GM23338 (cell line): ENCODE measurements around the gene GALNT16.

Experiments used
- EZH2 ChIP-seq: fragments of 200-600 bp; sonication (generic); IDR thresholded peaks from one replicate; pipeline ENCODE4 v1.8.0; 2017; ENCODE audit warnings: antibody characterized with exemption, mild to moderate bottlenecking, low read depth; ENCODE audit not compliant: unreplicated experiment
- EZH2phosphoT487 ChIP-seq: fragments of 200-600 bp; sonication (generic); IDR thresholded peaks from one replicate; pipeline ENCODE4 v1.8.1; 2018; ENCODE audit warnings: antibody characterized with exemption; ENCODE audit not compliant: unreplicated experiment
- POLR2AphosphoS5 ChIP-seq: IDR thresholded peaks from 2 replicates; pipeline ENCODE4 v1.6.1; 2016; ENCODE audit warnings: antibody characterized with exemption, low read depth
- TF ChIP-seq, protein P1 (sequence below), 2 experiments: fragments of 200-600 bp in 1 of 2; sonication (generic) in 1 of 2; conservative IDR thresholded peaks; 2 replicates each; pipeline versions ENCODE4 v1.5.1 to v1.6.1; 2016 to 2017; ENCODE audit warnings: antibody characterized with exemption in 2 of 2, low read depth in 2 of 2, mild to moderate bottlenecking in 2 of 2, moderate library complexity in 1 of 2

DNA sequence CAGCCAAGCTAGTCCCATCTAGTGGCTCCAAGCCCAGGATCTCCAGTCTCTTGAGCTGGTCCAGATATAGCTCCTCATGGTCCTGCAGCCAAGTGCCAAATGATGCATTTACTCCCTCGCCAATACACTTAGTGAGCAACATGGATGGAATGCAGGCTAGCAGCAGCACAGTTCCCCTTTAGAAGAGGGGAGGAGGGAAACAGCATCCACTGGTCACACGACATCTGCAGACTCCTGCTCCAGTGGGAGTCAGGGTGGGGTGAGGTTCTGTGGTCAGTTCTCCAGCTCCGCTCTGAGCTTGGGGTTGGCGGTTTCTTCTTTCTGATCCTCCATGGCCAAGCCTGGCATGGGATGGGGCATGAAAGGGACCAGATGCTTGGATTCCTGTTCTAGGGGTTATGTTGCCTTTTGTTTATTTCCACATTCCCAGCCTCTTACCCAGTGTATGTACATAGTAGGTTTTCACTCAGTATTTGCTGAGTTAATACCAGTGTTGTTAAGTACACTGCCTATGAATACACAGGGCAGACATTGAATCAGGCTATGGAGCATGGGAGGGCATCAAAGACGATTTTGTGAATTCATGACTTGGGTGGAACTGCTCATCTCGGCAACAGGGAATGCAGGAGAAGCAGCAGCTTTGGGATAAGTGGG is 57.3 kb downstream of the GALNT16 start:
- TF ChIP-seq POLR2AphosphoS5 (no peak), EZH2 (no peak), EZH2phosphoT487 (no peak)
- TF ChIP-seq, protein P1, sequence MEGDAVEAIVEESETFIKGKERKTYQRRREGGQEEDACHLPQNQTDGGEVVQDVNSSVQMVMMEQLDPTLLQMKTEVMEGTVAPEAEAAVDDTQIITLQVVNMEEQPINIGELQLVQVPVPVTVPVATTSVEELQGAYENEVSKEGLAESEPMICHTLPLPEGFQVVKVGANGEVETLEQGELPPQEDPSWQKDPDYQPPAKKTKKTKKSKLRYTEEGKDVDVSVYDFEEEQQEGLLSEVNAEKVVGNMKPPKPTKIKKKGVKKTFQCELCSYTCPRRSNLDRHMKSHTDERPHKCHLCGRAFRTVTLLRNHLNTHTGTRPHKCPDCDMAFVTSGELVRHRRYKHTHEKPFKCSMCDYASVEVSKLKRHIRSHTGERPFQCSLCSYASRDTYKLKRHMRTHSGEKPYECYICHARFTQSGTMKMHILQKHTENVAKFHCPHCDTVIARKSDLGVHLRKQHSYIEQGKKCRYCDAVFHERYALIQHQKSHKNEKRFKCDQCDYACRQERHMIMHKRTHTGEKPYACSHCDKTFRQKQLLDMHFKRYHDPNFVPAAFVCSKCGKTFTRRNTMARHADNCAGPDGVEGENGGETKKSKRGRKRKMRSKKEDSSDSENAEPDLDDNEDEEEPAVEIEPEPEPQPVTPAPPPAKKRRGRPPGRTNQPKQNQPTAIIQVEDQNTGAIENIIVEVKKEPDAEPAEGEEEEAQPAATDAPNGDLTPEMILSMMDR (conservative IDR thresholded peaks at IDR 0.05; ENCODE audit: low read depth in 2 of 2), result no peak
